DND-41 (cell line): ENCODE results near the gene NEU4.

Source experiments
- ATAC-seq: fragments of 200-7000 bp; cut with Tn5 transposase; 3 replicates; pipeline ENCODE4 v1.9.1; 2021; ENCODE audit warnings: low read depth; ENCODE audit not compliant: insufficient read depth
- DNase-seq: peaks from one replicate; pipeline ENCODE4 v3.0.0-alpha.2; 2020
- H2AFZ ChIP-seq: 2 replicates; pipeline ENCODE4 v1.6.0; 2012; ENCODE audit warnings: low read depth, low read length
- H3K27ac ChIP-seq: 2 replicates; pipeline ENCODE4 v1.5.1; 2012; ENCODE audit warnings: low read length, inconsistent platforms
- H3K27me3 ChIP-seq: fragments of 200-600 bp; sonication (generic); 2 replicates; pipeline ENCODE4 v1.6.0; 2012; ENCODE audit warnings: low read length, mild to moderate bottlenecking, inconsistent platforms; ENCODE audit not compliant: insufficient read depth, poor library complexity
- H3K36me3 ChIP-seq: 2 replicates; pipeline ENCODE4 v1.5.1; 2012; ENCODE audit warnings: low read length, inconsistent platforms; ENCODE audit not compliant: insufficient read depth
- H3K4me1 ChIP-seq: 2 replicates; pipeline ENCODE4 v1.5.1; 2012; ENCODE audit warnings: mild to moderate bottlenecking, low read length; ENCODE audit not compliant: insufficient read depth
- H3K4me2 ChIP-seq: 2 replicates; pipeline ENCODE4 v1.6.0; 2012; ENCODE audit warnings: mild to moderate bottlenecking, moderate library complexity, low read length, inconsistent platforms; ENCODE audit not compliant: insufficient read depth
- H3K4me3 ChIP-seq, 2 experiments: fragments of 200-600 bp in 1 of 2; shearing (Covaris generic) in 1 of 2; 2 replicates each; pipeline ENCODE4 v1.5.1; 2012 to 2016; ENCODE audit warnings: inconsistent platforms in 2 of 2, low read length in 2 of 2, mild to moderate bottlenecking in 2 of 2, low read depth in 1 of 2, moderate library complexity in 1 of 2
- H3K79me2 ChIP-seq: 2 replicates; pipeline ENCODE4 v1.6.0; 2012; ENCODE audit warnings: low read length, inconsistent platforms; ENCODE audit not compliant: insufficient read depth
- H3K9ac ChIP-seq: 2 replicates; pipeline ENCODE4 v1.6.0; 2012; ENCODE audit warnings: low read depth, mild to moderate bottlenecking, inconsistent platforms, low read length, moderate library complexity
- H3K9me3 ChIP-seq: 2 replicates; pipeline ENCODE4 v1.5.1; 2012; ENCODE audit warnings: low read length, moderate library complexity, mild to moderate bottlenecking, inconsistent platforms; ENCODE audit not compliant: insufficient read depth, severe bottlenecking
- H4K20me1 ChIP-seq: 2 replicates; pipeline ENCODE4 v1.6.0; 2012; ENCODE audit warnings: low read length; ENCODE audit not compliant: insufficient read depth
- EZH2 ChIP-seq: IDR thresholded peaks from 3 replicates; pipeline ENCODE4 v1.6.1; 2012; ENCODE audit warnings: borderline replicate concordance, low read depth, mild to moderate bottlenecking, moderate library complexity, low read length, inconsistent platforms; ENCODE audit not compliant: severe bottlenecking
- TF ChIP-seq, protein P1 (sequence below): IDR thresholded peaks from 2 replicates; pipeline ENCODE4 v1.5.1; 2012; ENCODE audit warnings: borderline replicate concordance, low read length, moderate library complexity, mild to moderate bottlenecking; ENCODE audit not compliant: poor library complexity, severe bottlenecking; ENCODE audit errors: extremely low read depth

Gene NEU4

DNA sequence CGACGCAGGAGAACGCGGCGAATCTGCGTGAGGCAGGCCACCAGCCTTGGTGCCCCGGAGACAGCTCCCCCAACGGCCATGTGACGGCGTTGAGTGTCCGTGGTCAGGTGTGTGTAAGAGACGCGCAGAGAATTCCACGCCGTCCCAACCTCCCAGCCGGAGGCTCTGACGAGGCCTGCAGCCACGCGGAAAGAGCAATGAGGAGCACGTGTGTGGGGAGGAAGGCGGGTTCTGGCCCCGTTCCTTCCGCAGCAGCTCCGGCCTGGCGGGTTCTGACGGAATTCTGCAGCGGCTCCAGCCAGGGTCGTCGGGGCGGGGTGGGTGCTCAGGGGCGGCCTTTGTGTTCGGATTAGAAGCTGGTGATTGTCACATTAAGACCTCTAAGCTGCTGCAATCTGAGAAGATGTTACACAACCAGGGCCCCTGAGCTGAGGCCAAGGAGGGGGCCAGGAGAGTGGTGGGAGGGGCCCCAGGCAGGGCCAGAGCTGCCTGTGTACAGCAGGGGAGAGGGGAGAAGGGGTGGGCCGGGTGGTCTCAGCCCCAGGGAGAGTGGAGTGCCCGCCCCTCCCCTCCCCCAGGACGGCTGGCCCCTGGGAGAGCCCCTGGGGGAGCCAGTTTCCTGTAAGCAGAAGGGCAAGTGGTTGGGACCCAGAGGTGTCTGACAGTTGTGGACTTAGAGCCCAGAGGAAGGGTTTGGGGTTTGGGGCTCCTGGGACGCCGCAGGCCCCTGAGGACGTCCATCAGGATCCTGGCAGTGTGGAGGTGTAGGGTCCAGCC, 37.5 kb upstream of the NEU4 start:
- no peaks in the 10 kb centered on the region for H3K79me2 ChIP-seq
- DNase-seq (peak; percentile 2), ATAC-seq (no peak)
- H3K4me3 ChIP-seq: no peak overlapping the region
- no peak overlapping the region for H2AFZ ChIP-seq
- no peak overlapping the region for H3K4me2 ChIP-seq
- H3K27me3 ChIP-seq: no peaks in the 10 kb centered on the region
- H3K27ac ChIP-seq: no peak overlapping the region
- no peak overlapping the region for H3K9ac ChIP-seq
- H3K4me1 ChIP-seq: no peaks in the 10 kb centered on the region
- no peaks in the 10 kb centered on the region for H3K9me3 ChIP-seq
- no peaks in the 10 kb centered on the region; the same call in 1 of the 2 replicates for H3K36me3 ChIP-seq
- TF ChIP-seq EZH2: no peak
- TF ChIP-seq, protein P1, sequence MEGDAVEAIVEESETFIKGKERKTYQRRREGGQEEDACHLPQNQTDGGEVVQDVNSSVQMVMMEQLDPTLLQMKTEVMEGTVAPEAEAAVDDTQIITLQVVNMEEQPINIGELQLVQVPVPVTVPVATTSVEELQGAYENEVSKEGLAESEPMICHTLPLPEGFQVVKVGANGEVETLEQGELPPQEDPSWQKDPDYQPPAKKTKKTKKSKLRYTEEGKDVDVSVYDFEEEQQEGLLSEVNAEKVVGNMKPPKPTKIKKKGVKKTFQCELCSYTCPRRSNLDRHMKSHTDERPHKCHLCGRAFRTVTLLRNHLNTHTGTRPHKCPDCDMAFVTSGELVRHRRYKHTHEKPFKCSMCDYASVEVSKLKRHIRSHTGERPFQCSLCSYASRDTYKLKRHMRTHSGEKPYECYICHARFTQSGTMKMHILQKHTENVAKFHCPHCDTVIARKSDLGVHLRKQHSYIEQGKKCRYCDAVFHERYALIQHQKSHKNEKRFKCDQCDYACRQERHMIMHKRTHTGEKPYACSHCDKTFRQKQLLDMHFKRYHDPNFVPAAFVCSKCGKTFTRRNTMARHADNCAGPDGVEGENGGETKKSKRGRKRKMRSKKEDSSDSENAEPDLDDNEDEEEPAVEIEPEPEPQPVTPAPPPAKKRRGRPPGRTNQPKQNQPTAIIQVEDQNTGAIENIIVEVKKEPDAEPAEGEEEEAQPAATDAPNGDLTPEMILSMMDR: no peak
- H4K20me1 ChIP-seq: no peaks in the 10 kb centered on the region

DNA sequence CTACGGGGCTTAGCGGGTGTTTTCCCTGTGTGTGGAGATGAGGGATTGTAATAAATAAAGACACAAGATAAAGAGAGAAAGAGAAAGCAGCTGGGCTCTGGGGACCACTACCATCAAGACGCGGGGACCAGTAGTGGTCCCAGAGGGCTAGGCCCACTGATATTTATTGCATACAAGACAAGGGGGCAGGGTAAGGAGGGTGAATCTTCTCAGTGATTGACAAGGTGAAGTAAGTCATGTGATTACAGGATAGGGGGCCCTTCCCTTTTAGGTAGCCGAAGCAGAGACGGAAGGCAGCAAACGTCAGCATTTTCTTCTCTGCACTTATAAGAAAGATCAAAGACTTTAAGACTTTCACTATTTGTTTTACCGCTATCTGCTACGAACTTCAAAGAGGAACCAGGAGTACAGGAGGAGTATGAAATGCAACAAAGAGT, 36.9 kb upstream of the NEU4 start:
- DNase-seq (peak; percentile 2), ATAC-seq (no peak)
- Histone ChIP-seq H3K9me3 (no peaks in the 10 kb centered on the region), H2AFZ (no peak overlapping the region), H4K20me1 (no peaks in the 10 kb centered on the region), H3K27ac (no peak overlapping the region), H3K9ac (no peak overlapping the region), H3K4me3 (no peak overlapping the region), H3K4me2 (no peak overlapping the region), H3K27me3 (no peaks in the 10 kb centered on the region), H3K36me3 (no peaks in the 10 kb centered on the region; the same call in 1 of the 2 replicates), H3K4me1 (no peaks in the 10 kb centered on the region), H3K79me2 (no peaks in the 10 kb centered on the region)
- TF ChIP-seq, protein P1: no peak
- TF ChIP-seq EZH2: no peak

DNA sequence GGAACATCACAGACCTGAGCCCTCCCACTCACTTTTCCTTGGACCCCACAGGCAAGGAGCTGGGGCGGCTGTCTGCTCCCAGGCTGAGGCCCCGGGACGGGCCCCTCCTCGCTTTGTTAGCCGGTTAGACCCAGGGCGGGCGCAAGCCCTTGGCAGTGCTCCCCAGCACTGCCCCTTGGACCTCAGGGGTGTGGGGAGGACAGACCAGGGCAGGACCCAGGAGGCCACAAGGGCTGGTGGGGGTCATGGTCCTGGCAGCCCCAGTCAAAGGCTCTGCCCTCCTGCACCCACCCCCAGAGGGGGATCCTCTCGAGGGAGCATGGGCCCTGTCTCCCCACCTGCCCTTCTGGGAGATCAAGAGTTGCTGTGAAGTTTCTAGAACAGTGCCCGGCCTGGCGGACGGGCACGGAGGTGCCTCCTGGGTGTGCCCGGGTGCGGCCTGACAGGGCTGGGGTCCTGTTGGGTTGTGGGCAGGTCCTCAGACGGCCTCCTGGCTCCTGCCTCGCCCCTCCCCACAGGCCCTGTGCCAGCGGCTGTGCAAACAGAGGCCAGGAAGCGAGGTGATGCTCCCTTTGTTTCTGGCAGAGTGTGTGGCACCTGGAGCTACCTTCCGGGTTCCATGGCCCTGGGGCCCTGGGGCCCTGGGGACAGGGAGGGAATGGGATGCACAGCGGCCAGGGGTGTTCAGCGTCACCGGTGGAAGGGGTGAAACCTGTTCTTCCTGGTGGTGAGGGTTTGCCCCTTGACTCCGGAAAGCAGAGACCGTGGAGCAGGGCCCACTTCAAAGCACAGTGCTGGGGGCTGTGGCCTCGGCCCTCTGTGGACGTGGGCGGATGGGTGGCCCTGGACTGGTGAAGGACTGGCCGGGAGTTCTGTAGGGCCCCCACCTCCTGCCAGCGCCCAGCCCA, 35.2 kb upstream of the NEU4 start:
- TF ChIP-seq EZH2: no peak
- TF ChIP-seq, protein P1: no peak
- no peaks in the 10 kb centered on the region for H3K9me3 ChIP-seq
- DNase-seq: peak; percentile 2
- H3K4me3 ChIP-seq: no peak overlapping the region
- H3K27me3 ChIP-seq: no peaks in the 10 kb centered on the region
- no peaks in the 10 kb centered on the region for H3K79me2 ChIP-seq
- H3K27ac ChIP-seq: no peak overlapping the region
- no peak overlapping the region for H3K4me2 ChIP-seq
- 0 out of 3 replicates have a peak, but pooled peaks have one; percentile 7 for ATAC-seq
- no peaks in the 10 kb centered on the region for H3K36me3 ChIP-seq
- H4K20me1 ChIP-seq: no peaks in the 10 kb centered on the region
- H2AFZ ChIP-seq: no peak overlapping the region
- no peaks in the 10 kb centered on the region for H3K4me1 ChIP-seq
- no peak overlapping the region for H3K9ac ChIP-seq
